T-cell (primary cell): ENCODE results near the gene VPS8. TPM values are rescaled to one million over a fixed set of nuclear protein-coding genes. Genes with fewer than 3 reads are reported as not detected.

Experiments
- ATAC-seq, 4 experiments: fragments of 200-7000 bp in 3 of 4; fragments of 150-1000 bp in 1 of 4; cut with Tn5 transposase; replicated peaks in 1 of 4; 1 replicate in 3 of 4; 2 replicates in 1 of 4; pipeline ENCODE4 v1.10.0; 2021; ENCODE audit warnings: moderate library complexity in 3 of 4, mild to moderate bottlenecking in 2 of 4, moderate number of reproducible peaks in 1 of 4
- CTCF ChIA-PET, 2 donors: fragments of 300-600 bp; sonication (Branson Sonifier 250); formaldehyde crosslinking; loops; one replicate each; lab custom pipeline; 2022; ENCODE audit warnings: antibody characterized with exemption in 2 of 2; lab: Charles Lee
- POLR2A ChIA-PET, 2 donors: fragments of 300-600 bp; sonication (Branson Sonifier 250); formaldehyde crosslinking; loops; one replicate each; lab custom pipeline; 2022; ENCODE audit warnings: antibody characterized with exemption in 2 of 2; lab: Charles Lee
- DNase-seq, 35 experiments: peaks; one replicate each; pipeline versions ENCODE4 v3.0.0 to v3.0.0-alpha.2; 2013 to 2023
- H3K27ac ChIP-seq: one replicate; pipeline ENCODE4 v1.5.1; 2013; ENCODE audit warnings: low read length
- H3K27me3 ChIP-seq, 2 experiments: replicated peaks in 1 of 2; 1 replicate in 1 of 2; 2 replicates in 1 of 2; pipeline versions ENCODE4 v1.6.1 to v1.7.0; 2013; ENCODE audit warnings: low read length in 1 of 2, mixed read lengths in 1 of 2; ENCODE audit not compliant: control insufficient read depth in 2 of 2, insufficient read depth in 2 of 2; ENCODE audit errors: extremely low read depth in 1 of 2
- H3K36me3 ChIP-seq, 2 donors: 1 replicate in 1 of 2; 2 replicates in 1 of 2; pipeline versions ENCODE4 v1.6.1 to v1.7.0; 2013; ENCODE audit warnings: low read length in 1 of 2; ENCODE audit not compliant: control insufficient read depth in 2 of 2, insufficient read depth in 1 of 2; ENCODE audit errors: extremely low read depth in 1 of 2
- H3K4me1 ChIP-seq, 2 experiments: 1 replicate in 1 of 2; 2 replicates in 1 of 2; pipeline versions ENCODE4 v1.6.1 to v1.7.0; 2013; ENCODE audit warnings: low read length in 2 of 2, mixed read lengths in 1 of 2; ENCODE audit not compliant: insufficient read depth in 2 of 2, control insufficient read depth in 1 of 2; ENCODE audit errors: extremely low read depth in 1 of 2
- H3K4me3 ChIP-seq, 2 donors: 1 replicate in 1 of 2; 2 replicates in 1 of 2; pipeline versions ENCODE4 v1.5.1 to v1.7.0; 2013; ENCODE audit warnings: mild to moderate bottlenecking in 2 of 2, low read length in 1 of 2, moderate library complexity in 1 of 2; ENCODE audit not compliant: control insufficient read depth in 1 of 2; ENCODE audit errors: extremely low read depth in 1 of 2
- H3K9me3 ChIP-seq: 2 replicates; pipeline ENCODE4 v1.7.0; 2013
- H3K27ac Mint-ChIP-seq, 2 donors: one replicate each; pipeline ENCODE4 v1.8.0; 2020 to 2021; ENCODE audit warnings: mild to moderate bottlenecking in 2 of 2, mixed read lengths in 2 of 2
- H3K27me3 Mint-ChIP-seq, 2 donors: one replicate each; pipeline ENCODE4 v1.8.0; 2021 to 2022; ENCODE audit warnings: mixed read lengths in 2 of 2
- H3K36me3 Mint-ChIP-seq: one replicate; pipeline ENCODE4 v1.8.0; 2021; ENCODE audit warnings: mixed read lengths
- H3K4me1 Mint-ChIP-seq, 3 donors: one replicate each; pipeline ENCODE4 v1.8.0; 2020 to 2022; ENCODE audit warnings: mixed read lengths in 3 of 3, mild to moderate bottlenecking in 1 of 3
- H3K4me3 Mint-ChIP-seq, 3 donors: one replicate each; pipeline ENCODE4 v1.8.0; 2020 to 2022; ENCODE audit warnings: mild to moderate bottlenecking in 3 of 3, mixed read lengths in 3 of 3, moderate library complexity in 3 of 3
- H3K9me3 Mint-ChIP-seq, 3 donors: one replicate each; pipeline ENCODE4 v1.8.0; 2020 to 2022; ENCODE audit warnings: mixed read lengths in 3 of 3
- WGBS: methylation state at CpG from one replicate; pipeline ENCODE4 v1.1.5; 2013; ENCODE audit warnings: missing lambda C conversion rate; ENCODE audit not compliant: insufficient coverage; 5-methylcytosine and 5-hydroxymethylcytosine counted together
- total RNA-seq, 35 experiments: library from RNA in 6 of 35; stranded (reverse) in 6 of 35; fragments of 120-200 nt in 1 of 35; gene quantifications; one replicate each; pipeline versions ENCODE4 v1.2.1 to v1.2.4 and lab custom pipeline; 2013 to 2026

VPS8 gene
- total RNA-seq, 5 donors from 2014 or later (not counting 1 experiment from before 2014, with no cell fraction given): 59.2 to 95.6 (median 71.0) TPM

GRCh38 chr3:184832903-184833302, 20.9 kb downstream of the VPS8 start:
- Histone ChIP-seq H3K36me3 (peaks cover 0 to 61% of the 10 kb centered on the region in 2 donors), H3K27me3 (no peaks in the 10 kb centered on the region), H3K4me3 (no peak overlapping the region), H3K9me3 (no peaks in the 10 kb centered on the region), H3K27ac (no peak overlapping the region), H3K4me1 (no peaks in the 10 kb centered on the region)
- ChIA-PET CTCF (no interaction called here), POLR2A (no interaction called here)
- Mint-ChIP-seq H3K4me1 (peaks cover under 1 to 5% (median 2%) of the 10 kb centered on the region in 3 donors), H3K36me3 (peaks cover 76% of the 10 kb centered on the region), H3K27me3 (no peaks in the 10 kb centered on the region), H3K4me3 (no peak overlapping the region), H3K9me3 (no peaks in the 10 kb centered on the region), H3K27ac (no peak overlapping the region)
- ATAC-seq: no peak
- WGBS: 100% methylated on average over 1 of the region's 4 CpGs
- no peak for DNase-seq

- Histone ChIP-seq H3K27me3 (no peaks in the 10 kb centered on the region), H3K36me3 (peaks cover 3 to 64% of the 10 kb centered on the region in 2 donors), H3K4me1 (no peaks in the 10 kb centered on the region), H3K4me3 (no peak overlapping the region), H3K27ac (no peak overlapping the region), H3K9me3 (no peaks in the 10 kb centered on the region)
- DNase-seq: no peak
- POLR2A ChIA-PET: interaction anchor here in 1 of 2 donors (0.5 kb wide), 1 partner anchor 1051 kb away, joined by 6 read pairs; no protein-coding TSS in a partner anchor
- no peak for ATAC-seq
- no peak overlapping the region for H3K27ac Mint-ChIP-seq
- peaks cover 0 to 5% (median 2%) of the 10 kb centered on the region in 3 donors for H3K4me1 Mint-ChIP-seq
- H3K4me3 Mint-ChIP-seq: no peak overlapping the region
- no peaks in the 10 kb centered on the region for H3K27me3 Mint-ChIP-seq
- CTCF ChIA-PET: no interaction called here
- no peaks in the 10 kb centered on the region for H3K9me3 Mint-ChIP-seq
- peaks cover 75% of the 10 kb centered on the region for H3K36me3 Mint-ChIP-seq
- no CpG with 5 or more reads among the region's 2 CpGs for WGBS
These were observed 24.3 kb downstream of the VPS8 start for GRCh38 chr3:184836090-184836822.

GRCh38 chr3:184842433-184842832, 30.5 kb downstream of the VPS8 start:
- no peak overlapping the region for H3K27ac ChIP-seq
- H3K27me3 Mint-ChIP-seq: no peaks in the 10 kb centered on the region
- no peaks in the 10 kb centered on the region for H3K4me1 ChIP-seq
- WGBS: no CpG with 5 or more reads among the region's 1 CpG
- no peak overlapping the region for H3K4me3 Mint-ChIP-seq
- H3K27ac Mint-ChIP-seq: no peak overlapping the region
- DNase-seq (no peak), ATAC-seq (no peak)
- no peaks in the 10 kb centered on the region for H3K27me3 ChIP-seq
- no peak overlapping the region for H3K4me3 ChIP-seq
- ChIA-PET POLR2A (no interaction called here), CTCF (interaction anchor here (0.6 kb wide), 2 partner anchors 189 to 724 kb away, joined by 3 to 5 read pairs; no protein-coding TSS in a partner anchor)
- peaks cover 38% of the 10 kb centered on the region for H3K36me3 Mint-ChIP-seq
- H3K9me3 ChIP-seq: no peaks in the 10 kb centered on the region
- H3K4me1 Mint-ChIP-seq: no peaks in the 10 kb centered on the region
- H3K9me3 Mint-ChIP-seq: no peaks in the 10 kb centered on the region
- H3K36me3 ChIP-seq: peaks cover 3 to 19% of the 10 kb centered on the region in 2 donors

GRCh38 chr3:184845819-184846218, 33.9 kb downstream of the VPS8 start:
- CTCF ChIA-PET: interaction anchor here in 1 of 2 donors (0.6 kb wide), 1 partner anchor 560 kb away, joined by 4 read pairs; no protein-coding TSS in a partner anchor

GRCh38 chr3:184846496-184846895, 34.5 kb downstream of the VPS8 start:
- H3K4me3 ChIP-seq: no peak overlapping the region
- 60% methylated on average over 1 of the region's 6 CpGs for WGBS
- no peak overlapping the region for H3K4me3 Mint-ChIP-seq

More at GRCh38 chr3:184845819-184846218, 33.9 kb downstream of the VPS8 start:
- Mint-ChIP-seq H3K27me3 (no peaks in the 10 kb centered on the region), H3K4me1 (no peaks in the 10 kb centered on the region), H3K9me3 (no peaks in the 10 kb centered on the region), H3K4me3 (no peak overlapping the region), H3K36me3 (peaks cover 31% of the 10 kb centered on the region), H3K27ac (no peak overlapping the region)
- Histone ChIP-seq H3K27me3 (no peaks in the 10 kb centered on the region), H3K36me3 (peaks cover 2 to 18% of the 10 kb centered on the region in 2 donors), H3K9me3 (no peaks in the 10 kb centered on the region), H3K4me1 (no peaks in the 10 kb centered on the region), H3K4me3 (no peak overlapping the region), H3K27ac (no peak overlapping the region)
- POLR2A ChIA-PET: interaction anchor here in 1 of 2 donors (0.6 kb wide), 1 partner anchor 497 kb away, joined by 3 read pairs; no protein-coding TSS in a partner anchor
- no peak for ATAC-seq
- no peak for DNase-seq

GRCh38 chr3:184848934-184849333, 37.0 kb downstream of the VPS8 start:
- H3K4me3 ChIP-seq: no peak overlapping the region
- ATAC-seq: no peak
- Mint-ChIP-seq H3K27ac (no peak overlapping the region), H3K27me3 (no peaks in the 10 kb centered on the region), H3K4me1 (no peaks in the 10 kb centered on the region), H3K4me3 (no peak overlapping the region), H3K36me3 (peaks cover 51% of the 10 kb centered on the region), H3K9me3 (no peaks in the 10 kb centered on the region)
- H3K9me3 ChIP-seq: no peaks in the 10 kb centered on the region
- H3K27me3 ChIP-seq: no peaks in the 10 kb centered on the region
- DNase-seq: no peak
- ChIA-PET POLR2A (no interaction called here), CTCF (no interaction called here)
- no peak overlapping the region for H3K27ac ChIP-seq
- no peaks in the 10 kb centered on the region for H3K4me1 ChIP-seq
- H3K36me3 ChIP-seq: peaks cover 4 to 33% of the 10 kb centered on the region in 2 donors
- no CpG with 5 or more reads among the region's 4 CpGs for WGBS

More at GRCh38 chr3:184846496-184846895, 34.5 kb downstream of the VPS8 start:
- ChIA-PET POLR2A (no interaction called here), CTCF (no interaction called here)
- H3K36me3 Mint-ChIP-seq: peaks cover 35% of the 10 kb centered on the region
- Histone ChIP-seq H3K36me3 (peaks cover 2 to 22% of the 10 kb centered on the region in 2 donors), H3K27me3 (no peaks in the 10 kb centered on the region), H3K27ac (no peak overlapping the region), H3K4me1 (no peaks in the 10 kb centered on the region), H3K9me3 (no peaks in the 10 kb centered on the region)
- no peaks in the 10 kb centered on the region for H3K4me1 Mint-ChIP-seq
- ATAC-seq: no peak
- H3K9me3 Mint-ChIP-seq: no peaks in the 10 kb centered on the region
- H3K27ac Mint-ChIP-seq: no peak overlapping the region
- no peaks in the 10 kb centered on the region for H3K27me3 Mint-ChIP-seq
- DNase-seq: no peak
